Stimulated activated naive CD8-positive, alpha-beta T cell treated with anti-CD3 and anti-CD28 coated beads, Interleukin-15, Interleukin-2, amounts not matched to agents 100 ng/mL and 50 ng/mL, for 24 hours (primary cell): ENCODE results near the gene TCFL5.
A peak's percentile ranks its signal among the peaks of the same experiment; 100 is the strongest.

Experiments
- H3K27ac Mint-ChIP-seq: one replicate; pipeline ENCODE4 v1.8.0; 2021; ENCODE audit warnings: mild to moderate bottlenecking, mixed read lengths
- H3K27me3 Mint-ChIP-seq: one replicate; pipeline ENCODE4 v1.8.0; 2021; ENCODE audit warnings: mixed read lengths
- H3K36me3 Mint-ChIP-seq: one replicate; pipeline ENCODE4 v1.8.0; 2021; ENCODE audit warnings: low read depth, mixed read lengths
- H3K4me1 Mint-ChIP-seq: one replicate; pipeline ENCODE4 v1.8.0; 2021; ENCODE audit warnings: low read depth, mixed read lengths
- H3K4me3 Mint-ChIP-seq: one replicate; pipeline ENCODE4 v1.8.0; 2021; ENCODE audit warnings: mild to moderate bottlenecking, mixed read lengths
- H3K9me3 Mint-ChIP-seq: one replicate; pipeline ENCODE4 v1.8.0; 2021; ENCODE audit warnings: mixed read lengths

The TCFL5 gene

DNA sequence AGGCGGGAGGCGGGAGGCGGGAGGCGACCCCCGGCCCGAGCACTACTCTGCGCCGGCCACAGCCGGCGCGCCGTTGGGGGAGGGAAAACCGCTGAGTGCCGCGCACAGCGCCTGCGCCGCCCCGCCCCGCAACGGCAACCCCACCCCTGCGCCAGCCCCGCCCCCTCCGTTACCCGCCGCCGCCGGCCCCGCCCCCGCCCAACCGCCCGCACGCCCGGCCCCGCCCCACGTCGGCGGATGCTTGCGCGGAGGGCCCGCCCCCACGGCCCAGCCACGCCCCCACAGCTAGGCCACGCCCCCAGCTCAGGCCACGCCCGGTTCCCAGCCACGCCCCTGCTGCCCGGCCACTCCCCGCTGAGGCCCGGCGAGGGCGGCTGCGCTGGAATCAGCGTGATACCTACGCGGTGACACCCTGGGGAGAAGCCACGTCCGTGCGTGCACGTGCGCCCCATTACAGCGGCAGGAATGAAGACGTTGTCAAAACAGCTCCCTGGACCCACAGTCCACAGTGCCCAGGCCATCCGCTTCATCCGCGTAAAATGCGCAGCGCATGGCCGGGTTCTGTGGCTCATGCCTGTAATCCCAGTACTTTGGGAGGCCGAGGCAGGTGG lies at the start of gene TCFL5:
Gene TCFL5, minus strand, starts transcription at position 97 of the 611 bp plus-strand sequence. CDS start 152 bp downstream, outside the sequence.
- peaks cover 8% of the 10 kb centered on the region for H3K36me3 Mint-ChIP-seq
- peaks cover 17% of the 10 kb centered on the region for H3K4me1 Mint-ChIP-seq
- H3K27ac Mint-ChIP-seq: peak within 1 kb of the TSS; percentile 18
- peaks cover 7% of the 10 kb centered on the region for H3K27me3 Mint-ChIP-seq
- no peaks in the 10 kb centered on the region for H3K9me3 Mint-ChIP-seq
- peak within 1 kb of the TSS; percentile 80 for H3K4me3 Mint-ChIP-seq

DNA sequence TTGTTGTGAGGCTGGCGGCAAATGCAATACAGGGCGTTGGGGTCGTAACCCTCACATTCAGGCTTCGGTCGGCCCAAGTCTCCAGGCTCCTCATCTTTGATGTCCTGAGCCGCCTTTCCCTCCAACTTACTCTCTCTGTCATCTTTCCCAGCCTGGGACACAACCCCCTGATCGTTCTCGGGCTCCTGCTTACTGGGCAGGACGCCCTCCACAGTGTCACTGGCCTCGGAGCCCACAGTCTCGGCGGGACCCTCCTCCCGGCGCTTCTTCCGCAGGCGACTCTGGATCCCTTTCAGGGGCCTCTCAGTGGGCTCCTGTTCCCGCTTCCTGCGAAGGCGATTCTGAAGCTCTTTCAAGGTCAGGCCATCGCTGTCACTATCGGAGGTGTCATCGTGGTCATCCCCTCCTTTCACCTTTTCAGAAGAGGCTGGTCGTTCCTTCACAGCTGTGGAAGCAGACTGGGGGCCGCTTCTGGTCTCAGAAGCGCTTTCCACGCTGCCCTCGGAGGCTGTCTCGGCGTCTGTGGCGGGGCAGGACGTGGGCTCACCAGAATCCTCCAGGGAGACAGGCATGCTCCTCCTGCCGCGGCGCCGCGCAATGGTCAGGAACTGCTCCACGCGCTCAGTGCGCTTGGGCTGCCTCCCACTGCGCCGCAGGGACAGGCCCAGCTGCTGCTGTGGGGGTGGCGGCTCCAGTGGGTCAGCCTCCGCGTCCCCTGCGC lies 49.3 kb upstream of the TCFL5 start:
- H3K27me3 Mint-ChIP-seq: no peaks in the 10 kb centered on the region
- H3K4me1 Mint-ChIP-seq: peaks cover 36% of the 10 kb centered on the region
- H3K9me3 Mint-ChIP-seq: no peaks in the 10 kb centered on the region
- H3K27ac Mint-ChIP-seq: peak overlapping the region; percentile 4
- H3K36me3 Mint-ChIP-seq: peaks cover 73% of the 10 kb centered on the region
- H3K4me3 Mint-ChIP-seq: no peak overlapping the region

- H3K27me3 Mint-ChIP-seq: no peaks in the 10 kb centered on the region
- no peaks in the 10 kb centered on the region for H3K9me3 Mint-ChIP-seq
- H3K4me3 Mint-ChIP-seq: no peak overlapping the region
- peak overlapping the region; percentile 4 for H3K27ac Mint-ChIP-seq
- peaks cover 30% of the 10 kb centered on the region for H3K4me1 Mint-ChIP-seq
- H3K36me3 Mint-ChIP-seq: peaks cover 78% of the 10 kb centered on the region
Measured at GRCh38 chr20:62910217-62910766, 48.7 kb upstream of the TCFL5 start.

DNA sequence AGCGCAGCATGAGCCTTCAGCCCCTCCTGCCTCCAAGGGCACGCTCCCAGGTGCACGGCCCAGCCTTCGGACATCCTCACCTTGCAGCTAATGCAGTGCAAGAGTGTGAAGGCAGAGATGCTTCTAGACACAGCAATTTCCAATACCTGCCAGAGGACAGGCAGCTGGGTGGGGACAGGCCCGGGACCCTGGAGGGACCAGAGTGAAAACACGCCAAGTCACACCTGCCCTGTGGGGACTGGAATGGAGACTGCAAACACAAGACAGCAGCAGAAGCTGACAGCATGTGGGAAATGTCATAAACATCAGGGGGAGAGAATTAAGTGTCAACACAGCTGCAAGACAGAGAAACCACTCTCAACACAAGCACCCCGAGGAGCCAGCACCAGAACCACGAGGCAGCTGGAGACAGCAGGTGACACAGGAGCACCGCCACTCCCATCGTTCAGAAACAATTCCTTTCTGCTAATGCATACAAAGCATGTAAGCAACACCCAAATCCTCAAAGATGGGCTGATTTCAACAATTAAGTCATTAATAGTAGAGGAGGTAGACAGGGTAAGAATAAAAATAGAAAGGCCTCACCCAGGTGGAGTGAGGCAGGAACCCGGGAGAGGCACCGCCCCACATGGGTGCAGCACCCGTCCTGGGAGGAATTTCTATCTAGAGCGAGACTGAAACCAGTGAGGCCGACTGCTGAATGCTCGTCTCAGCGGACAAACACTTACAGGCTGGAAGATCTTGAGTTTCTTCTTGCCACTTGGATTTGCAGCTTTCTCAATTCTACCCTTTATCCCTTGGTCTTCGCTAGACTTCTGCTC lies 47.6 kb upstream of the TCFL5 start:
- H3K9me3 Mint-ChIP-seq: no peaks in the 10 kb centered on the region
- H3K27ac Mint-ChIP-seq: peak overlapping the region; percentile 15
- no peaks in the 10 kb centered on the region for H3K27me3 Mint-ChIP-seq
- H3K4me3 Mint-ChIP-seq: no peak overlapping the region
- peaks cover 25% of the 10 kb centered on the region for H3K4me1 Mint-ChIP-seq
- peaks cover 83% of the 10 kb centered on the region for H3K36me3 Mint-ChIP-seq

DNA sequence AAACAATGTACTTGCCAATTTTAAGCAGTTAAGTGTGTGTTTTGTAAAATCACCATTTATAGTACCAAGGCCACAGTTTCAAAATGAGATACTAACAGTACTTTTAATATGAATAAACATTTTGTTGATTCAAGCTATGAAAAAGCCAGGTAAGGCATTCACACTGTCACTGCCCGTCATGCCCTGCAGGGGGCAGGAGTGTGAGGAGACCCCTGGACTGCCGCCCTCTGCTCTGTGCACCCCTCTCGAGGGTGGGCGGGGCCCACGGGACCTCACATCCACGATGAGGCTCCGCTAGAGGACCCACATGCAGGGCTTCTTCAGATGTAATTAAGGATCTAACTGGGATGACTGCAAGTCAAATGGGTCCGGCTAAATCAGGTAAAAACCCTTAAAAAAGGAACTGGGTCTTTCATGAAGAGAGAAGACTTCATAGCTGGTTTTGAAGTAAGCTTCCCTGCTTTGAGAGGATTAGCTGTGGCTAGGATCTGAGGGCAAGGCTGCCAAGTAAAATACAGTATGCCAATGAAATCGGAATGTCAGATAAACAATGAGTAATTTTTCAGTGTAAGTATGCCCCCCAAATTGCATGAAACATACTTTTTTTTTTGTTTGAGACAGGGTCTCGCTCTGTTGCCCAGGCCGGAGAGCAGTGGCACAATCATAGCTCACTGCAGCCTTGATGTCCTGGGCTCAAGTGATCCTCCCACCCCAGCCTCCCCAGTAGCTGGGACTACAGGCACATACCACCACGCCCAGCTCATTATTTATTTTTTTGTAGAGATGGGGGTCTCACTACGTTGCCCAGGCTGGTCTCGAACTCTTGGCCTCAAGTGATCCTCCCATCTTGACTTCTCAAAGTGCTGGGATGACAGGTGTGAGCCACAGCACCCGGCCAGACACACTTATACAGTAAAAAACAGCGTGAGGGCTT lies 46.0 kb upstream of the TCFL5 start:
- Mint-ChIP-seq H3K9me3 (no peaks in the 10 kb centered on the region), H3K27me3 (no peaks in the 10 kb centered on the region), H3K36me3 (peaks cover 82% of the 10 kb centered on the region), H3K4me3 (no peak overlapping the region), H3K4me1 (peaks cover 25% of the 10 kb centered on the region), H3K27ac (no peak overlapping the region)

DNA sequence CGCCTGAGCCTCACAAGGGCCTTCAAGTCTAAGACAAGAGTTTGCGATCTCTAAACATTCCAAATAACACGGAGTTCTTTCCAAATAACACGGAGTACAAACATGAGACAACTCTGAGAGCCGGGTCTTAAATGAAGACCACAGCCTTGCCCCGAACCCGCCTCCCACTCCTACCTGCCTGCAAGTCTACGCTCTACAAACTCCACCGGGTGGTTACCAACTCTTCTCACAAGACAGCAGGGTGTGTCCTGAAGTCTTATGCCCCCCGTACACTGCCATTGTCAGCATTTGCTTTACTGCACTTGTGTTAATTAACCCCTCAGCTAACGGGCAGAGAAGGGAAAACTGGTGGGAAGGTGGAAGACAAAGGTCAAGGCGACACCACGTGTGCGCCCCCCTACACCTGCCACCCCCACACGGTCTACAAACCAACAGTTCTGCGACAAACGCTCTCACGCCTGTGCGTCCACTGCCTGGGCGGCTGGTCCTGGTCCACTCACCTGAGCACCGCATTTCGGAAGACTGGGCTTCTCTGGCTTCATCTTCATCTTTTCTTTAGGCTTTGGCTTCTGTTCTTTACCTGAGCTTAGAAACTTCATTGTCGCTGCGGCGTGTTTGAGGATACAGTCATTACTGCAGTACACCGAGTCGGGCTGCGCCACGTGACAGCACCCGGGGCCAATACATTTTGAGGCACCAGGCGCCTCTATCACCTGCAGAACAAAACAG lies 45.2 kb upstream of the TCFL5 start:
- Mint-ChIP-seq H3K9me3 (no peaks in the 10 kb centered on the region), H3K27me3 (no peaks in the 10 kb centered on the region), H3K4me3 (no peak overlapping the region), H3K4me1 (peaks cover 25% of the 10 kb centered on the region), H3K27ac (no peak overlapping the region), H3K36me3 (peaks cover 85% of the 10 kb centered on the region)

GRCh38 chr20:62906209-62906608 lies 44.6 kb upstream of the TCFL5 start:
- H3K9me3 Mint-ChIP-seq: no peaks in the 10 kb centered on the region
- H3K27me3 Mint-ChIP-seq: no peaks in the 10 kb centered on the region
- H3K27ac Mint-ChIP-seq: no peak overlapping the region
- peaks cover 25% of the 10 kb centered on the region for H3K4me1 Mint-ChIP-seq
- peaks cover 86% of the 10 kb centered on the region for H3K36me3 Mint-ChIP-seq
- H3K4me3 Mint-ChIP-seq: no peak overlapping the region

DNA sequence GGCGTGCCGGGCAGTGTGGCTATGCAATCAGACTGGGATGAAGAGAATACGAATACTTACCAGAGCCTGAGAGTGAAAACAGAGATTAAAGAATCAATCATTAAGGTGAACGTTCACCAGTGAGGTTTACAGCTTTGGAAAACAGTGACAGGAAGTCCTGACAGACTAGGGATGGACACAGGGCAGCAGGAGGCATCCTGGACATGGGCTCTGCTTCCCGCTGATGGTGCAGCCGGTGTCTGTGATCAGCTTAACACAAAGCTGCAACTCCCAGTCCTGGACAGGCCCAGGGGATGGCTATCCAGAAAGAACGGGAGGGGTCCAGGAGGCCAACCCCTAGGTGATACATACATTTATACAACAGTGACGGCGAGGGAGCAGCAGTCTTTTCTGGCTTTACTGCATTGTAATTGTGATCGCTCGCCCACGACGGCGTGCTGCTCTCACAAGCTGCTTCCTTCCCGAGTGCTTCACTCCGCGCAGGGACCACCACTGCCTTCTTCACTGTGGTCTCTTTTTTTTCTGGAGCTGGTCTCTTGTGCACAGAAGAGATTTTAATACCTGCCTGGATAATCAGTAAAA lies 44.0 kb upstream of the TCFL5 start:
- H3K4me1 Mint-ChIP-seq: peaks cover 30% of the 10 kb centered on the region
- H3K4me3 Mint-ChIP-seq: no peak overlapping the region
- H3K27me3 Mint-ChIP-seq: no peaks in the 10 kb centered on the region
- H3K27ac Mint-ChIP-seq: peak overlapping the region; percentile 31
- no peaks in the 10 kb centered on the region for H3K9me3 Mint-ChIP-seq
- peaks cover 84% of the 10 kb centered on the region for H3K36me3 Mint-ChIP-seq

GRCh38 chr20:62902926-62903615 lies 41.4 kb upstream of the TCFL5 start:
- H3K4me3 Mint-ChIP-seq: no peak overlapping the region
- no peaks in the 10 kb centered on the region for H3K27me3 Mint-ChIP-seq
- no peaks in the 10 kb centered on the region for H3K9me3 Mint-ChIP-seq
- no peak overlapping the region for H3K27ac Mint-ChIP-seq
- H3K36me3 Mint-ChIP-seq: peaks cover 61% of the 10 kb centered on the region
- peaks cover 50% of the 10 kb centered on the region for H3K4me1 Mint-ChIP-seq

GRCh38 chr20:62901891-62902290 lies 40.3 kb upstream of the TCFL5 start:
- Mint-ChIP-seq H3K4me1 (peaks cover 47% of the 10 kb centered on the region), H3K27me3 (no peaks in the 10 kb centered on the region), H3K36me3 (peaks cover 51% of the 10 kb centered on the region), H3K9me3 (no peaks in the 10 kb centered on the region), H3K4me3 (no peak overlapping the region), H3K27ac (no peak overlapping the region)

DNA sequence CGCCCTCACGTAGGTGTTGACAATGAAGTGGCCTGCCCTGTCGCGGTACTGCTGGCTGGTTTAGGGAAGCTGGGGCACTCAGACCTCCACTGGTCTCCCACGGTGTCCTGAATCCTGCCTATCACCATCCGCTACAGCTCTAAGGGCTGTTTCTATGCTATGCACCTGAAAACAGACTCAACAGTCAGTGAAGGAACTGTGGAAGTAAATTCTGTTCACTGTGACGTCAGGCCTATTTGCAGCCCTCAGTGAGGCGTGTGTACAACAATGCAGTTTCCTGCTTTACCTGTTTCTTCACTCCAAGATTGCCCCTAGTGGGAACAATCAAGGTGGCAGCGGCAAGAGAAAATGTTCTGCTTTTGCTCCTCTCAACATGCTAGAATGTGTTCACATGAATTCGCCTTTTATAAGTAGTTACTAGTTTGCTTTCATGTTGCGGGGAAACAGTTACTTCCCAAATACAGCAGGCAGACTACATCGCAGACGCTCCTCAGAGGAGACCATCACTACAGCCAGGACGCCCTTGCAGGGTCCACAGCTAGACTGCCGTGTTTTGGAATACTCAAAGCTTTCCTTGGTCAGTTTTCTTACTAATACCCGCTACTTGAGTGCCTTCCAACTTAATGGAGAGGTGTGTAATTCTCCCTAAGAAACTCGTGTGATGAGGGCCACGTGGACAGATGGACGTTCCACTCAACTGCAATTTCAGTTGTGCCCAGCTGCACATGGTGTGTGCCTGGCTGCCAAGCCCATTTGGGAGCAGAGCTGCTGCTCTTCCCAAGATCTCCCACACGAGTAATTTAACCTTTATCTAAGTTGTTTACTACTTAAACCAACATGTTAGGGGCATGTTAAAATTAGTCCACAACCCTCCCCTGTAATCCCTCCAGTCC lies 39.3 kb upstream of the TCFL5 start:
- Mint-ChIP-seq H3K27ac (no peak overlapping the region), H3K27me3 (no peaks in the 10 kb centered on the region), H3K36me3 (peaks cover 46% of the 10 kb centered on the region), H3K4me3 (no peak overlapping the region), H3K4me1 (peaks cover 47% of the 10 kb centered on the region), H3K9me3 (no peaks in the 10 kb centered on the region)

DNA sequence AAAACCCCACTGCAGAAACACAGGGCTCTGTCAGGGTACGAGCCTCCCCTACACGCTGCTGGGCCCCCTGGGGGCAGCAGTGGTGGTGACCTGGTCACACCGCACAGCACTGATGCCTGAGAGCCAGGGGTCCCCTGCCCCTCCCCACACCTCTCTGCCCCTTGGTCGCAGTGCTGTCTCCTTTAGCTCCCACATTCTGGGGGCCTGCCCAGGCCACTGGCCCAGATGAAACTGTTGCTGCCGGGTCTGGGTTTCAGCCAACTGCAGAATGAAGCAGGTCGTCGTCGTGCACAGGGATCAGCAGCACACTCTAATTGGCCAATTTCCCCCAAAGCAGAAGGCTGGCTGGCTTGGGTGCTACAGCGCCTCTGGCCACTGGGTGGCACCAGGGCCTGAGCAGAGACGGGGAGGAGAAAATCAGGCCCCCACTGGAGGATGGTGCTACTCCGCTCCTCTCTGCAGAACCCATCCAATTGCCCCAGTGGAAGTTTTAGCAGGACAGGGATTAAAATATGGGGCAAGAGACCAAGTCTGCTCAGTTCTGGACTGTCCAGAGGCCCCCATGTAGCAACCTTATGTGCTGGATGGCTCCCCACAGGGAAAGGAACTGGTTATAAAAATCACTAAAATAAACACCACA lies 38.5 kb upstream of the TCFL5 start:
- Mint-ChIP-seq H3K9me3 (no peaks in the 10 kb centered on the region), H3K27ac (no peak overlapping the region), H3K36me3 (peaks cover 46% of the 10 kb centered on the region), H3K4me1 (peaks cover 47% of the 10 kb centered on the region), H3K4me3 (peak overlapping the region; percentile 15), H3K27me3 (no peaks in the 10 kb centered on the region)
